Measurements from ENCODE around the gene AKR7A3. TPM values are rescaled to one million over a fixed set of nuclear protein-coding genes. Genes with fewer than 3 reads are reported as not detected.

AKR7A3 gene
- total RNA-seq = 0.55 and 1.6 TPM in 2 replicates

GRCh38 chr1:19288324-19289241 is at the start of gene AKR7A3:
Gene AKR7A3 (minus strand): TSS chr1:19288770. CDS start chr1:19288709, 61 bp downstream.
- peak; percentile 9 for DNase-seq (ENCODE audit: low read depth)

GRCh38 chr1:19338323-19338762 is 49.8 kb upstream of the AKR7A3 start:
- DNase-seq (ENCODE audit: low read depth) = no peak

- DNase-seq (ENCODE audit: low read depth) = no peak
Observed at GRCh38 chr1:19337289-19337688, 48.7 kb upstream of the AKR7A3 start.

GRCh38 chr1:19336543-19336942 is 48.0 kb upstream of the AKR7A3 start:
- DNase-seq (ENCODE audit: low read depth) = peak; percentile 45

- no peak for DNase-seq (ENCODE audit: low read depth)
Observed at GRCh38 chr1:19333587-19334354, 45.2 kb upstream of the AKR7A3 start.

GRCh38 chr1:19332832-19333231 is 44.3 kb upstream of the AKR7A3 start:
- DNase-seq (ENCODE audit: low read depth) = no peak

GRCh38 chr1:19331262-19331878 is 42.8 kb upstream of the AKR7A3 start:
- DNase-seq (ENCODE audit: low read depth) = no peak

GRCh38 chr1:19330449-19331135 is 42.0 kb upstream of the AKR7A3 start:
- no peak for DNase-seq (ENCODE audit: low read depth)

- no peak for DNase-seq (ENCODE audit: low read depth)
Observed at GRCh38 chr1:19329611-19330010, 41.0 kb upstream of the AKR7A3 start.

GRCh38 chr1:19329188-19329587 is 40.6 kb upstream of the AKR7A3 start:
- DNase-seq (ENCODE audit: low read depth) = no peak

GRCh38 chr1:19328486-19328885 is 39.9 kb upstream of the AKR7A3 start:
- DNase-seq (ENCODE audit: low read depth) = no peak

GRCh38 chr1:19327736-19328135 is 39.2 kb upstream of the AKR7A3 start:
- DNase-seq (ENCODE audit: low read depth) = no peak

- no peak for DNase-seq (ENCODE audit: low read depth)
Observed at GRCh38 chr1:19327301-19327700, 38.7 kb upstream of the AKR7A3 start.

- DNase-seq (ENCODE audit: low read depth) = no peak
Observed at GRCh38 chr1:19326748-19327065, 38.1 kb upstream of the AKR7A3 start.

- DNase-seq (ENCODE audit: low read depth) = no peak
Observed at GRCh38 chr1:19325958-19326747, 37.6 kb upstream of the AKR7A3 start.

GRCh38 chr1:19325368-19325957 is 36.9 kb upstream of the AKR7A3 start:
- DNase-seq (ENCODE audit: low read depth) = no peak

GRCh38 chr1:19324665-19324990 is 36.1 kb upstream of the AKR7A3 start:
- DNase-seq (ENCODE audit: low read depth) = no peak

- DNase-seq (ENCODE audit: low read depth) = no peak
Observed at GRCh38 chr1:19323987-19324664, 35.6 kb upstream of the AKR7A3 start.

GRCh38 chr1:19322481-19322880 is 33.9 kb upstream of the AKR7A3 start:
- DNase-seq (ENCODE audit: low read depth) = no peak

GRCh38 chr1:19321071-19321470 is 32.5 kb upstream of the AKR7A3 start:
- DNase-seq (ENCODE audit: low read depth) = no peak

Measured in renal cortical epithelial cell (primary cell).